Esophagus squamous epithelium (tissue), 4 donors: Measurements from ENCODE around the gene THBS4.

Experiments used
- POLR2A ChIP-seq, 4 donors: fragments of 450-650 bp; IDR thresholded peaks; one replicate each; pipeline ENCODE4 v1.6.1; 2017; ENCODE audit warnings: antibody characterized with exemption in 4 of 4, mild to moderate bottlenecking in 4 of 4, moderate library complexity in 3 of 4
- TF ChIP-seq, protein P1 (sequence below), 6 experiments: fragments of 450-650 bp in 4 of 6; fragments of 200-600 bp in 2 of 6; sonication (generic) in 2 of 6; IDR thresholded peaks; one replicate each; pipeline ENCODE4 v1.5.1; 2016 to 2019; ENCODE audit warnings: antibody characterized with exemption in 6 of 6, mild to moderate bottlenecking in 4 of 6, moderate library complexity in 4 of 6

DNA sequence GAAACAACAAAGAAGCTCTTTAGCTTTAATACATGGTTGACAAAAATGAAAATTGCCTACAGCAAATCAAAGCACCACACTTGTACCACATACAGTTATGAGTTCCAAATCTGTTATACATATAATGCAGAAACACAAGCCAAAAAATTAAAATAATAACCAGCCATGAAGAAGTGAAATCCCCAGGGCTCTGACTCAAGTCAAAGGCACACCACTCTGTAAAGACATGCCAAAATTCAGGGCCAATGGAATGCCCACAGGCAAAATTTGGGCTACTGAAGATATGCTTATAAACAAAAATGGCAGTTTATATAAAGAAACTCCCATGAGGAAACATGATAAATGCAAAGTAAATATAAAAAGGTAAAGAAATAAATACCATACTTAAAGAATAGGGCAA, 29.0 kb downstream of the THBS4 start:
- TF ChIP-seq, protein P1, sequence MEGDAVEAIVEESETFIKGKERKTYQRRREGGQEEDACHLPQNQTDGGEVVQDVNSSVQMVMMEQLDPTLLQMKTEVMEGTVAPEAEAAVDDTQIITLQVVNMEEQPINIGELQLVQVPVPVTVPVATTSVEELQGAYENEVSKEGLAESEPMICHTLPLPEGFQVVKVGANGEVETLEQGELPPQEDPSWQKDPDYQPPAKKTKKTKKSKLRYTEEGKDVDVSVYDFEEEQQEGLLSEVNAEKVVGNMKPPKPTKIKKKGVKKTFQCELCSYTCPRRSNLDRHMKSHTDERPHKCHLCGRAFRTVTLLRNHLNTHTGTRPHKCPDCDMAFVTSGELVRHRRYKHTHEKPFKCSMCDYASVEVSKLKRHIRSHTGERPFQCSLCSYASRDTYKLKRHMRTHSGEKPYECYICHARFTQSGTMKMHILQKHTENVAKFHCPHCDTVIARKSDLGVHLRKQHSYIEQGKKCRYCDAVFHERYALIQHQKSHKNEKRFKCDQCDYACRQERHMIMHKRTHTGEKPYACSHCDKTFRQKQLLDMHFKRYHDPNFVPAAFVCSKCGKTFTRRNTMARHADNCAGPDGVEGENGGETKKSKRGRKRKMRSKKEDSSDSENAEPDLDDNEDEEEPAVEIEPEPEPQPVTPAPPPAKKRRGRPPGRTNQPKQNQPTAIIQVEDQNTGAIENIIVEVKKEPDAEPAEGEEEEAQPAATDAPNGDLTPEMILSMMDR (IDR thresholded peaks at IDR 0.05), result no peak
- TF ChIP-seq POLR2A (IDR thresholded peaks at IDR 0.05), result no peak
